IMR-90 (cell line): ENCODE data around the gene NRCAM.

ENCODE experiments used
- MAFK ChIP-seq: IDR thresholded peaks from 2 replicates; pipeline ENCODE4 v1.6.1; 2012; ENCODE audit warnings: low read depth, low read length, improper control_type of control experiment
- MAZ ChIP-seq: IDR thresholded peaks from 2 replicates; pipeline ENCODE4 v1.6.1; 2012; ENCODE audit warnings: low read depth, mild to moderate bottlenecking, low read length, improper control_type of control experiment, moderate library complexity, borderline replicate concordance
- POLR2A ChIP-seq: IDR thresholded peaks from 2 replicates; pipeline ENCODE4 v1.6.1; 2012; ENCODE audit warnings: mild to moderate bottlenecking, low read depth, low read length
- RCOR1 ChIP-seq: IDR thresholded peaks from 2 replicates; pipeline ENCODE4 v1.6.1; 2012; ENCODE audit warnings: mild to moderate bottlenecking, low read length, improper control_type of control experiment; ENCODE audit not compliant: insufficient replicate concordance
- SMC3 ChIP-seq: fragments of 150-350 bp; IDR thresholded peaks from 2 replicates; pipeline ENCODE4 v1.6.1; 2016; ENCODE audit warnings: low read depth, mild to moderate bottlenecking, antibody characterized with exemption, low read length, moderate library complexity
- TF ChIP-seq, protein P1 (sequence below): conservative IDR thresholded peaks from 2 replicates; pipeline ENCODE4 v1.5.1; 2012; ENCODE audit warnings: mild to moderate bottlenecking, low read depth, low read length, improper control_type of control experiment
- TF ChIP-seq, protein P2 (sequence below): fragments of 150-350 bp; IDR thresholded peaks from 2 replicates; pipeline ENCODE4 v1.6.1; 2016; ENCODE audit warnings: low read depth, mild to moderate bottlenecking, low read length, moderate library complexity, borderline replicate concordance

DNA sequence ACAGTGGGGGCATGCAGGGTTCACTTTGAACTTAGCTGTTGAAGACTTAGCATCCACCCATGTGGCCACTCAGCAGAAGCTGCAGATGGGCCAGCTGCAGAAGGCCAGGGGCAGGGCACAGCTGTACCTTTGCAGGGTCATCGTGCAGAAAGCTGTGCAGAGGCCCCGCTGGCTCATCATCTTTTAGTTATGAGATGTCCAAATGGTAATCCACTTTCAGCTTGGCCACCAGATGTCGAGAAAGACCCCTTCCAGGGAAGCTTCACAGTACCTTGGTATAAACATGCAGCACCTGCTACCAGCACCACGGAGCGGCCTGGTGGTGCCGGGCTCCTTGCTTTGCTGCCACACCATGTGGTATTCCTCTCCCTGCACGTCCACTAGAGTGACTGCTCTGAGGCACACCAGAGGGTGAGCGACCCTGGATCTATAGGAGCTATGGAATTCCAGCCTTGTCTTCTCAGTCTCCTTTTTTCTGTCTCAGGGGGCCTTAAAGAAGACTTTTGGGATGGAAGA lies 251.9 kb downstream of the NRCAM start:
- TF ChIP-seq POLR2A (no peak), MAFK (no peak), SMC3 (no peak), MAZ (no peak), RCOR1 (no peak)
- TF ChIP-seq, protein P1, sequence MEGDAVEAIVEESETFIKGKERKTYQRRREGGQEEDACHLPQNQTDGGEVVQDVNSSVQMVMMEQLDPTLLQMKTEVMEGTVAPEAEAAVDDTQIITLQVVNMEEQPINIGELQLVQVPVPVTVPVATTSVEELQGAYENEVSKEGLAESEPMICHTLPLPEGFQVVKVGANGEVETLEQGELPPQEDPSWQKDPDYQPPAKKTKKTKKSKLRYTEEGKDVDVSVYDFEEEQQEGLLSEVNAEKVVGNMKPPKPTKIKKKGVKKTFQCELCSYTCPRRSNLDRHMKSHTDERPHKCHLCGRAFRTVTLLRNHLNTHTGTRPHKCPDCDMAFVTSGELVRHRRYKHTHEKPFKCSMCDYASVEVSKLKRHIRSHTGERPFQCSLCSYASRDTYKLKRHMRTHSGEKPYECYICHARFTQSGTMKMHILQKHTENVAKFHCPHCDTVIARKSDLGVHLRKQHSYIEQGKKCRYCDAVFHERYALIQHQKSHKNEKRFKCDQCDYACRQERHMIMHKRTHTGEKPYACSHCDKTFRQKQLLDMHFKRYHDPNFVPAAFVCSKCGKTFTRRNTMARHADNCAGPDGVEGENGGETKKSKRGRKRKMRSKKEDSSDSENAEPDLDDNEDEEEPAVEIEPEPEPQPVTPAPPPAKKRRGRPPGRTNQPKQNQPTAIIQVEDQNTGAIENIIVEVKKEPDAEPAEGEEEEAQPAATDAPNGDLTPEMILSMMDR, result no peak
- TF ChIP-seq, protein P2, sequence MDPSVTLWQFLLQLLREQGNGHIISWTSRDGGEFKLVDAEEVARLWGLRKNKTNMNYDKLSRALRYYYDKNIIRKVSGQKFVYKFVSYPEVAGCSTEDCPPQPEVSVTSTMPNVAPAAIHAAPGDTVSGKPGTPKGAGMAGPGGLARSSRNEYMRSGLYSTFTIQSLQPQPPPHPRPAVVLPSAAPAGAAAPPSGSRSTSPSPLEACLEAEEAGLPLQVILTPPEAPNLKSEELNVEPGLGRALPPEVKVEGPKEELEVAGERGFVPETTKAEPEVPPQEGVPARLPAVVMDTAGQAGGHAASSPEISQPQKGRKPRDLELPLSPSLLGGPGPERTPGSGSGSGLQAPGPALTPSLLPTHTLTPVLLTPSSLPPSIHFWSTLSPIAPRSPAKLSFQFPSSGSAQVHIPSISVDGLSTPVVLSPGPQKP, result no peak
